Measurements from ENCODE around the gene RSAD1. TPM values are rescaled to one million over a fixed set of nuclear protein-coding genes. Genes with fewer than 3 reads are reported as not detected.

RSAD1 gene
- total and polyA plus RNA-seq, 10 of the 15 experiments (the other 5 are each of a cell fraction or from before 2014, with no cell fraction given): 2.5 to 28.1 (median 22.6) TPM

DNA sequence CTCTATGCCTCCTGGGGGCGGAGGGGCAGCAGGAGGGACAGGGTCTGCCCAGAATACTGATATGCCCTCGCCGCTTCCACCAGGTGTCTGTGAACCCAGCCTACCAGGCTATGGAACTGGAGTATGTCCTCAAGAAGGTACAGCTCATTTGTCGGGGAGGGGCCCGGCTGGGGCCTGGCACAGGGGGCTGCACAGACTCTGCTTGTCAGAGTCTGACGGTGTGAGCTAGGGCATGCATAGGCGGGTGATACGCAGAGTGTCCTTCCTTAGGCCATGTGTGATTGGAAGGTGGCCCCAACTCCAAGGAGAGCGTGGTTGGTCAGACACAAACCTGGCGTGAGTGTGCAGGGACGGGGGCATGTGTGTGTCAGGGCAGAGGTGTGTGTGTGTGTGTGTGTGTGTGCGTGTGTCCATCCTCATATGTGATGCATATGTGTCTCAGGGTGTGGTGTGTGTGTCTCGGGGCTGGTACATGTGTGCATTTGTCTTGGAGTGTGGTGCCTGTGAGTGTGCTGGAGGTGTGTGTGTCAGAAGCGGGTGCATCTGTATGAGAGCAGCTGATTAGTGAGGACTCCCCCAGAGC lies 17.0 kb upstream of the RSAD1 start:
- in situ Hi-C loops (cut with MboI): no loop called here
- Histone ChIP-seq H3K9ac (ENCODE audit: control insufficient read depth, insufficient read depth, low read length) (no peak overlapping the region), H2AFZ (ENCODE audit: control insufficient read depth, low read depth, low read length) (no peak overlapping the region), H3K9me3 (replicated peaks; ENCODE audit: control insufficient read depth, insufficient read depth, low read length) (no peaks in the 10 kb centered on the region), H3K79me2 (ENCODE audit: control insufficient read depth, insufficient read depth, low read length) (no peaks in the 10 kb centered on the region), H3K27me3 (replicated peaks in 1 of 2; ENCODE audit: control insufficient read depth in 2 of 2, insufficient read depth in 2 of 2, low read length in 1 of 2) (no peaks in the 10 kb centered on the region; a peak in 1 of 4 replicates), H3K4me2 (ENCODE audit: control insufficient read depth, insufficient read depth) (no peak overlapping the region), H3K4me1 (ENCODE audit: control insufficient read depth, insufficient read depth, low read length) (no peaks in the 10 kb centered on the region), H3K4me3 (no peak overlapping the region), H4K20me1 (ENCODE audit: control insufficient read depth, insufficient read depth) (no peaks in the 10 kb centered on the region), H3K36me3 (ENCODE audit: control insufficient read depth in 2 of 2, insufficient read depth in 2 of 2, low read length in 1 of 2) (no peaks in the 10 kb centered on the region), H3K27ac (ENCODE audit: control insufficient read depth, insufficient read depth) (no peak overlapping the region)
- CTCF ChIA-PET: interaction anchor here (0.6 kb wide), 1 partner anchor 17 kb away, joined by 3 read pairs; no protein-coding TSS in a partner anchor
- 80% methylated on average over 14 of the region's 14 CpGs for WGBS (ENCODE audit: insufficient coverage, insufficient replicate concordance, low lambda C conversion rate, missing lambda C conversion rate)
- intact Hi-C loops (cut with micrococcal nuclease; ENCODE audit: unreplicated experiment): no loop called here
- FAIRE-seq (no peak), ATAC-seq (no peak), DNase-seq (ENCODE audit: low read depth, low spot score) (no peak)
- TF ChIP-seq ZBED1 (IDR thresholded peaks at IDR 0.05; ENCODE audit: borderline replicate concordance) (no peak), SREBF2 (IDR thresholded peaks at IDR 0.05; ENCODE audit: low read length) (no peak), CHD2 (IDR thresholded peaks at IDR 0.05; ENCODE audit: borderline replicate concordance, low read depth, low read length) (no peak), SRF (IDR thresholded peaks at IDR 0.05; ENCODE audit: low read depth in 2 of 2, low read length in 2 of 2) (no peak), ZNF207 (IDR thresholded peaks at IDR 0.05; ENCODE audit: borderline replicate concordance) (no peak), MYC (IDR thresholded peaks at IDR 0.05; ENCODE audit: insufficient read depth, insufficient read length, insufficient replicate concordance, low read length, severe bottlenecking) (no peak), IKZF1 (conservative IDR thresholded peaks at IDR 0.05) (no peak), NFYB (IDR thresholded peaks at IDR 0.05; ENCODE audit: insufficient read depth, low read depth, low read length) (no peak), EGR1 (IDR thresholded peaks at IDR 0.05; ENCODE audit: borderline replicate concordance in 1 of 2, low read depth in 2 of 2, low read length in 2 of 2) (no peak), BACH1 (IDR thresholded peaks at IDR 0.05; ENCODE audit: borderline replicate concordance) (no peak)
- TF ChIP-seq, protein P1, sequence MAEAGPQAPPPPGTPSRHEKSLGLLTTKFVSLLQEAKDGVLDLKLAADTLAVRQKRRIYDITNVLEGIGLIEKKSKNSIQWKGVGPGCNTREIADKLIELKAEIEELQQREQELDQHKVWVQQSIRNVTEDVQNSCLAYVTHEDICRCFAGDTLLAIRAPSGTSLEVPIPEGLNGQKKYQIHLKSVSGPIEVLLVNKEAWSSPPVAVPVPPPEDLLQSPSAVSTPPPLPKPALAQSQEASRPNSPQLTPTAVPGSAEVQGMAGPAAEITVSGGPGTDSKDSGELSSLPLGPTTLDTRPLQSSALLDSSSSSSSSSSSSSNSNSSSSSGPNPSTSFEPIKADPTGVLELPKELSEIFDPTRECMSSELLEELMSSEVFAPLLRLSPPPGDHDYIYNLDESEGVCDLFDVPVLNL (IDR thresholded peaks at IDR 0.05; ENCODE audit: low read depth, low read length): no peak
- TF ChIP-seq, protein P2, sequence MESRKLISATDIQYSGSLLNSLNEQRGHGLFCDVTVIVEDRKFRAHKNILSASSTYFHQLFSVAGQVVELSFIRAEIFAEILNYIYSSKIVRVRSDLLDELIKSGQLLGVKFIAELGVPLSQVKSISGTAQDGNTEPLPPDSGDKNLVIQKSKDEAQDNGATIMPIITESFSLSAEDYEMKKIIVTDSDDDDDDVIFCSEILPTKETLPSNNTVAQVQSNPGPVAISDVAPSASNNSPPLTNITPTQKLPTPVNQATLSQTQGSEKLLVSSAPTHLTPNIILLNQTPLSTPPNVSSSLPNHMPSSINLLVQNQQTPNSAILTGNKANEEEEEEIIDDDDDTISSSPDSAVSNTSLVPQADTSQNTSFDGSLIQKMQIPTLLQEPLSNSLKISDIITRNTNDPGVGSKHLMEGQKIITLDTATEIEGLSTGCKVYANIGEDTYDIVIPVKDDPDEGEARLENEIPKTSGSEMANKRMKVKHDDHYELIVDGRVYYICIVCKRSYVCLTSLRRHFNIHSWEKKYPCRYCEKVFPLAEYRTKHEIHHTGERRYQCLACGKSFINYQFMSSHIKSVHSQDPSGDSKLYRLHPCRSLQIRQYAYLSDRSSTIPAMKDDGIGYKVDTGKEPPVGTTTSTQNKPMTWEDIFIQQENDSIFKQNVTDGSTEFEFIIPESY (IDR thresholded peaks at IDR 0.05): no peak
- SMC1A ChIA-PET (ENCODE audit: uncharacterized antibody, unreplicated experiment): no interaction called here
- POLR2A ChIA-PET: interaction anchor here (0.6 kb wide), 2 partner anchors 108 to 204 kb away, joined by 3 to 8 read pairs; no protein-coding TSS in a partner anchor
- RAD21 ChIA-PET (ENCODE audit: unreplicated experiment): no interaction called here
- BruUV-seq (replicated peaks): no TSS peak

All from GM12878 (cell line).